ENCODE results near the gene ATP8B4.
"Not testable (repeated sequence)": the region's sequence is repeated elsewhere in the genome, so short reads cannot be mapped to it uniquely, and the experiment has no call there.

Gene ATP8B4

GRCh38 chr15:50162969-50163718 lies 44.1 kb upstream of the ATP8B4 start:
- no peak overlapping the region for H3K4me3 ChIP-seq (replicated peaks; ENCODE audit: low read depth, low read length)
- TF ChIP-seq CTCF (IDR thresholded peaks at IDR 0.05; ENCODE audit: low read depth, low read length, missing control alignments): no peak
- no peak for DNase-seq (ENCODE audit: extremely low read depth, low read depth)

- DNase-seq (ENCODE audit: extremely low read depth, low read depth); H3K4me3 ChIP-seq (replicated peaks; ENCODE audit: low read depth, low read length): not testable (repeated sequence)
These were observed 39.2 kb upstream of the ATP8B4 start for GRCh38 chr15:50158236-50158635.

- no peak for DNase-seq (ENCODE audit: extremely low read depth, low read depth)
- no peak for TF ChIP-seq CTCF (IDR thresholded peaks at IDR 0.05; ENCODE audit: low read depth, low read length, missing control alignments)
- no peak overlapping the region for H3K4me3 ChIP-seq (replicated peaks; ENCODE audit: low read depth, low read length)
These were observed 32.4 kb upstream of the ATP8B4 start for GRCh38 chr15:50151476-50151875.

GRCh38 chr15:50150851-50151250 lies 31.8 kb upstream of the ATP8B4 start:
- DNase-seq (ENCODE audit: extremely low read depth, low read depth): no peak
- H3K4me3 ChIP-seq (replicated peaks; ENCODE audit: low read depth, low read length): no peak overlapping the region
- no peak for TF ChIP-seq CTCF (IDR thresholded peaks at IDR 0.05; ENCODE audit: low read depth, low read length, missing control alignments)

GRCh38 chr15:50150349-50150748 lies 31.3 kb upstream of the ATP8B4 start:
- DNase-seq (ENCODE audit: extremely low read depth, low read depth): no peak
- TF ChIP-seq CTCF (IDR thresholded peaks at IDR 0.05; ENCODE audit: low read depth, low read length, missing control alignments): no peak
- no peak overlapping the region for H3K4me3 ChIP-seq (replicated peaks; ENCODE audit: low read depth, low read length)

GRCh38 chr15:50149090-50149489 lies 30.1 kb upstream of the ATP8B4 start:
- TF ChIP-seq CTCF (IDR thresholded peaks at IDR 0.05; ENCODE audit: low read depth, low read length, missing control alignments): no peak
- DNase-seq (ENCODE audit: extremely low read depth, low read depth): no peak

GRCh38 chr15:50148362-50148963 lies 29.4 kb upstream of the ATP8B4 start:
- TF ChIP-seq CTCF (IDR thresholded peaks at IDR 0.05; ENCODE audit: low read depth, low read length, missing control alignments): peak; percentile 53
- no peak overlapping the region for H3K4me3 ChIP-seq (replicated peaks; ENCODE audit: low read depth, low read length)
- no peak for DNase-seq (ENCODE audit: extremely low read depth, low read depth)

More at GRCh38 chr15:50149090-50149489, 30.1 kb upstream of the ATP8B4 start:
- no peak overlapping the region for H3K4me3 ChIP-seq (replicated peaks; ENCODE audit: low read depth, low read length)
